COR-L47 (cell line): Measurements from ENCODE around the gene BCCIP.

Source experiments
- DNase-seq: peaks from one replicate; lab custom pipeline; 2025; lab: John Stamatoyannopoulos, UW

The BCCIP gene

DNA sequence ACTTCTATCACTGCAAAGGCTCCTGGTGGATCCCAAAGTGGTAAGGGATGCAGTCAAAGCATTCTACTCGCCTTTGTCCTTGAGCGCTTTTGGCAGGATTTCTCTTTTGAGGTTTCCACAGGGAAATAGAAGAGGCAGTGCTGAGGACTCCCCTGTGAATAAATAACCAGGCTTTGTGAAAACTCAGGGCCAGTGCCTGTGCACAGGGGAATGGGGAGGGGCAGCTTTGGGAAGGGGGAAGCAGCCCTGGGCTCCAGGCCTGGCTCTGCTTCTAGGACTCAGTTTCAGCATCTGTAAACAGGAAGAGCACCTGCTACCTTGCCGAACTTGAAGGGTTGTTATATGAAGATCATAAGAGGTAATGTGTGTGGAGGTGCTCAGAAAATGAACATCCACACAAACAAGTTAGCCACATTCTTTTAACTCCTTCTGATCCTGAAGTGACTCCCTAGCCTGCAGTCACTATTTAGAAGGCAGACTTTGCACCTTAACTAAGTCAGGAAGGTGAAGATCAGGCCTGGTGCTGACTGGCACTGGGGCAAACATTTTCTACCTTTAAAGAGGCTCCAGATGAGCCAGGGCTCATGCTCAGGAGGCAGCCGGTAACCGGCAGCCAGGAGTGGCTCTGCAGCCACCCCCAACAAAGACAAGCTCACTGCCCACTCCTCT is 25.2 kb upstream of the BCCIP start:
- DNase-seq, result no peak

DNA sequence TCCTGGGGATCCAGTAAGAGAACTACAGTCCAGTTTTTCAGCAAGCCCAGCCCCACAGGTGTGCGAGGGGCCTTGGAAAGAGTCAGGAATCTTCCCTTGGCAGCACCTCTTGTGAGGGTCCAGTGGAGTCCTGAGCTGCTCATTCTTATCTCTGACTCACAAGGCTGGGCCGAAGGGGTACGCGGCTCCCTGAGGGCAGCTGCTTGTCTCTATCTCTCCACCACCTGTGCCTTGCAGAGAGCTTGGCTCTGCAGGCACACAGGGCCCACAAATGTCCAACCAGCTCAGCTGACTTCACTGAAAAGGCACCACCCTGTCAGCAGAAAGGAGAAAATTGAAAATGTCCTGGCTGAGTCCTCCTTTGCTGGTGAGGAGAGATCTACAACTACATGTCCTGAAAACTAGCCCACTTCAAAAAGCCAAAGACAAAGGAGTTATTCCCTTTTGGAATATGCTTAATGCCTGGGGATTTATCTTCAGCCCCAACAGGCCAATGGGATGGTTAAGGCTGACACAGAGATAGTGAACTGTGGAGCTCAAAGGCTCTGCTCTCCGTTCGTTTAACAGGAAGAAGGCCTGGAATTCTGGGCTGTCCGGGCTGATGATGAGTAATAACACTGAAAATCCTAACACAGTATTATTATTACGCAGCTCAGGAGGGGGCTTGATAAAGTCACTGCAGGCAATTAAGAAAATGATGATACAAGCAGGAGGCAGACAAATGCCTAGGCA is 23.7 kb upstream of the BCCIP start:
- no peak for DNase-seq

DNA sequence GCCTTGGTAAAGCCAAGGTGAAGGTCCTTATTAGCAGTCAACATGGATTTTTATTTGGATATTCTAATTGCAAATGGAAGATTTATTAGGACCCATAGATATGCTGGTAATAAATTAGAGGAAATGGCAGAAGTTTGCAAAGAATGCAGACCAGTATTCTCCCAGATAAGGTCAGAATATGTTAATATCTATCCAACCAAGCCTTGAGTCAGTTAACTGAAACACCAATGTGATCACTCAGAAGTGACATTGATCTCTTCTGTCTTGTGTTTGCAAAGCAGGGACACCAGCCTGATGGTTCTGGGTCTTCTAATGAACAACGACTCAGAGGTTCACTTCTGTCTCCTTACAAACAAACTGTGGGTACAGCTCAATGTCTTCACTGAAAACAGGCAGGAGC is 21.8 kb upstream of the BCCIP start:
- no peak for DNase-seq

DNA sequence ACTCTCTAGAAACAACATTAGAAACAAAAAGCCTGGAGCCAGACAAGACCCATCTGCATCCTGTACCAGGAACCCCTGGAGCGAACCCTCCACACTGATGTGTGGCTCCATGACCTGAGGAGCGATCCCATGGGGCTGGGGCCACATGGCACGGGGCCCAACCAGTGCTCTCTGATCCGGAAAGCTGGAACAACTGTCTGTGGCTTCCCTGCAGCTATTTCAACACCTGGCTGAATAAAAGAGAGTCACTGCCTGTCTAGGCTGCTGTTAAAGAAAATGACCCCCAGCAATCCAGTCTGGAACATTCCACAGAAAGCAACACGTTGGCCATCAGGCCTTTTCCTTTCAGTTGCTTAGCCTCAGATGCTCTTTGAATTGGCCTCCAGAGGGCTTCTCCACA is 21.2 kb upstream of the BCCIP start:
- no peak for DNase-seq

DNA sequence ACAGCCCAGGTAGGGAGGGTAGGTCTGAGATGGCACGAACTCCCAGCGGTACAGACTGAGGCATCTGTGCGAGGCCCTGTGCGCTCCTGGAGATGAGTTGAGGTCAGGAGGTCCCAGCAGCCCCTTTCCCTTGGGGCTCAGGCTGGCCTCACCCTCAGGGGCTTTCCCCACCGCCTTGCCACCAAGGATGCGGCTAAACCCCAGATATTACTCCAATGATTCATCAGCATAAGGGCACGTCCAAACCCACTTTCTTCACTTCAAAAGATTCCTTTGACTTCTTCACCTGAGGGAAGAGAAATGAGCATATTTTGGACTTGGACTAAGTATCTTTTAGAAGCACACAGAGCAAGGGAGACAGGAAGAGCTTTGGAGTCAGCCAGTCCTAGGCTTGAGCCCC is 20.6 kb upstream of the BCCIP start:
- no peak for DNase-seq

DNA sequence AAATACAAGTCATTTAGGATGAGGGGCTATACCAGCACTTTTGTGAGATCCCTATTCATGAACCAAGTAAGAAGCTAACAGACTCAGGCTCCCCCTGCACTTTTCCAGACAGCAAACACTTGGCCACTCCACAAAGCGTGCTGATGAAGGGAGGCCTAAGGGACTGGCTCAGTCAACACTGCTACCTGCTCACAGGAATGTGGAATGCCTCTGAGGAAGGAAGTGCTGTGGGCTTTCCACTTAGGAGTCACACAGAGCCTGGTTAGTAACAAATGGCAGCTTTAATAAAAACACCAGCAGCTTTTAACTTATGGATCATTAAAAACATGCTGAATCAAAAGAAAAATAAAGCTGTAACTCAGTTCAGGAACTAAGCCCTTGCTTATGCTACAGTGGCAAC is 15.3 kb upstream of the BCCIP start:
- DNase-seq, result no peak

DNA sequence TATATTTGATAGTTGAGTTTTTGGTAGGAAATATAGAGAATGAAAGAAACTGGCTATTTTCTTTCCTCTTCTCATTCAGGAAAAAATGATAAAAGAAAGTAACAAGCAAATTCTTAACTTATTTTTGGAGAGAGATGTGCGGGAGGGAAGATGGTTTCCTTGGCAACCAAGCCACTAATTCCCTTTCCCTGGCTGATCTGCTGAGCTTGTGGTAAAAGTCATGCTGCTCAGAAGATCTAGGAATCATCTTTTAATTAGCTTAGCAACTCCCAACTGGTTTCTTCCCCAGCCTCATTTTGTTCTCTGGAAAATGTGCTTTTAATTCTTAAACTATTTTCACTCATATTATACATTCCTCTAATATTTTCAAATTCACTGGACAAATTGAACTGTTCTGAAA is 12.1 kb upstream of the BCCIP start:
- DNase-seq, result no peak

DNA sequence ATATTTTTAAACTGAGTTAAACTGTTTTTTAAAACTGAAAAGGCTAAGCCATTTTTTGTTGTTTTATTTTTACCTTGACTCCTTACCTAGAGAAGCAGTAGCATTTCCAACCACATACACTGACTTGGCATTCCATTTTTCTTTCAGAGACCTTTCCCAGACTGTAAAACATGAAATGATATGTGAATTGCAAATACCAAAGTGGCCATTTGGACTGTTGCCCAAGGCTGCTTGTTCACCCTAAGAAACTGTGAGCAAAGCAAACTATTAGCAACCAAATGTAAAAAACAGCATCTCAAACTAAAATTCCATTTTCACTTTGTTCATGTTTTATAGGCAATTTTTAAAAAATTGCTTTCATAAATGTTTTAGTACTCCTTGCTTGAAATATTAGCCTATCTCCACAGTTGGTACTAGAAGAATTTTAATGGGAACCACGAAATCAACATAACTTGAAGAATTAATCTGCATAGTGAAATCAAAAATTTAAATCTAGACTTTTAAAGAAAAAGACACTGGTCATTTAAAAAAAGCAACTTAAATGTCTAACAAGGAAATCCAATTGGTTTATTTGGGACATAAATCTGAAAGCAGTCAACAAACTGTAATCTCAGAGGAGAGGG is 11.1 kb upstream of the BCCIP start:
- no peak for DNase-seq

DNA sequence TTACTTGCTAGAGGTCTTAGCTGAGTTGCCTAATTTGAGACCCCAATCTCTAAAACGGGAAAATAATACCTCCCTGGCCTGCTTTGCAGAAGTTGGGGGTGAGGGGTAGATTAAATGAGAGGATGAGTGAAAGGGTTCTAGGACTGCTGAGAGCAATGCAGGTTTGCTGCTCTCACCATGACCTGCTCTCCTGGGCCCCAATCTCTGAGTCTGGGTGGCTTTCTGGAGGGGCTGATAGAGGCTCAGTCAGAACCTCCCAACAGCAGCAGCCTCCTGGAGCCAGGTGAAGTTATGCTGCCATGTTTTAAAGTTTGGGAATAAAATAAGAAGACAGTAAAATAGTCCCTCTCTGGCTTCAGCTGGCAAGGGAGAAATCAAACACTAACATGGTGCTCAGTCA is 7.6 kb upstream of the BCCIP start:
- DNase-seq, result no peak

DNA sequence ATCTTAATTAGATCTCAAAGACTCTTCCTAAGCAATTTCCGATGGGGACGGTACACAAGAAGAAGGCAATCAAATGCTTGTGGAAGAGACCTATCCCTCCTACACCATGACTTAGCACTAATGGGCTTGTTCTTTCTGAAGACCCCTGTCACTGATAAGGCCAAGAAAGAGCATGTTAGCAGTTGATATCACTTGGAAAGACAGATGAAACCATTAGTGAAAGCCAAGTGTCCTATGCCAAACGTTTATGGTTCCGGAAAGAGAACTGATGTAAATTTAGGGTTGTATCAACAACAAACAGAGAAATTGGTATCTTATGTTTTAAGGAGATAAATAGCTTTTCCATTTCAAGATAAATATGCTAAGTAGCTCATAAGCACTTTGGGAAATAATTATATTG is 6.8 kb upstream of the BCCIP start:
- no peak for DNase-seq

DNA sequence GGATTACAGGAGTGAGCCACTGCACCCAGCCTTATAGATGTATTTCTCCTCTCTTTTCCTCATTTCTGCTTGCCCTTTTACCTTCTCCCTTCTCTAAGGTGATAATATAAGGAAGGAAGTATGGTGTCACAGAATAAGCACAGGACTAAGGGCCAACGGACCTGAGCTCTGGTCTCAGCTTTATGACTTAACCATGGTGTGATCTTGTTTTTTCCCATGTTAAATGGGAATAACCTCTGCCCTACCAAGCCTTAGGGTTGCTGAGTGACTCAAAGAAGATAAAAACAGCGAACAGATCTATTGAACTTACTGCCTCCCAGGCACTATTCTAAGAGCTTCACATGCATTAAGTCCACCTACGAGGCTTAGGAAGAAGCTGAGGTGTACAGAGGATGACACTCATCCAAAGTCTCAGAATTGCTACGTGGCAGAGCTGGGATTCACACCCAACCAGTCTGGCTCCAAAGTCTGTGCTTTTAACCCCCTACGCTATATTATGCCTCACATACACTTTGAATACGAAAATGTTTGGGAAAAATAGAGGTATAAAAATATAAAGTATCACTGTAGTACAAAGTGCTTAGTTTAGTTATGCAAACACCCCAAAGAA is 5.9 kb upstream of the BCCIP start:
- no peak for DNase-seq

DNA sequence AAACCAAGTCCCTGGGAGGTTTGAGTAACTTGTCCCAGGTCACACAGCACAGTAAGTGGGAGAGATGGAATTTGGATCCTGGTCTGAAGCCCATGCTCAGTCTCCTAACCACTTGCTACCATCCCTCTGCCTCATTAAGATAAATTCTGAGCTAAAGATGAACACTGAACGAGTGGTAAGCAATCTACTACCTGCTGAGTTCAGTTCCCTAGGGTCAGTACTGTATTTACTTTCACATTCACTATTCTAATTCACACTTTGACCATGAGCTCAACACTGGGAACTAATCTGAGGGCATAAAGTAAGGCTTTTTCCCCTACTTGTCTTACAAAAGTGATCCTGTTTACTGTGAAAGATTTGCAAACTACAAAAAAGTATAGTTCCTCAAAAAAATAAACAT is 2.6 kb upstream of the BCCIP start:
- no peak for DNase-seq

DNA sequence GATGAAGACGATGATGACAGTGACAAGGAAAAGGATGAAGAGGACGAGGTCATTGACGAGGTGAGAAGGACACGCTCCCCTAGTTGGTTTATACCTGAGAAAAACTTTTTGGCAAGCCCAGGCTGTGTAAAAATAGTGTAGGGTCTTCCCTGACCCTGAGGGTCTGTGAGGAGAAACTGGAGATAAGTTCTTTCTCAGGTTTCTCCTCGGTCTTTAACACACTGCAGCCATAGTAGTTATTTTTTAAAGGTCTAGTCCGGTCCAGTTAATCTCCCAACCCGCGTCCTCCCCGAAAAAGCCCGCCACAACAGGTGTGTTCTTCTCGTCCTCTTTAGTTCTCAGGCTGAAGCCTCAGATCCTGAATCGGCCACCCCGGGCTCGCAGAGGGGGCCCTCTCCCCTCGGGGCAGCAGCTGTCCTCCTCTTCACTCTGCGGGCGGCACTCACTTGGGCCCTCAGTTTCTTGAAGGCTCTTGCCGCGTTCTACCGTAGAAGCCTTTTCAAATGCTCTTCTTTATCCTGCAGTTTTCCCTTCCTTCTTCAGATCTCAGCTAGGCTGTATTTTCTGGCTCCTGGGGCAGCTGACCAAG is 411 bp downstream of the BCCIP start:
- no peak for DNase-seq

DNA sequence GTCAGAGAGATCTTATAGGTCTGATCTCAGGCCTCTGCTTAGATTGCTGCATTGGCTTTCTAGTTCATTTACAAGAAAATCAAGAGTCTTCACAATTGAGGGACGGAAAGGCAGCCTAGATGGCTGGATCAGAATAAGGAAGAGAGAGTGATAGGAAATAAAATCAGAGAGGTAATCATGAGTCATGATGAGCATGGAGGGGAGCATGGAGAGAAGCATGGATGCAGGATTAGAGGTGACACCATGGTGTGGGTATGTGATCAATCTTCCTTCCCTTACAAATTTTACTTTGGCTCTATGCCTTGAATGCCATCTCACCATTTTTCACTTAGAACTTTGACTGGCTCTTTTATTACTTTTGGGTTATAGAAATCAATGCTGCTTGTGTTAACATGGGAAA is 1.4 kb downstream of the BCCIP start:
- DNase-seq, result no peak

DNA sequence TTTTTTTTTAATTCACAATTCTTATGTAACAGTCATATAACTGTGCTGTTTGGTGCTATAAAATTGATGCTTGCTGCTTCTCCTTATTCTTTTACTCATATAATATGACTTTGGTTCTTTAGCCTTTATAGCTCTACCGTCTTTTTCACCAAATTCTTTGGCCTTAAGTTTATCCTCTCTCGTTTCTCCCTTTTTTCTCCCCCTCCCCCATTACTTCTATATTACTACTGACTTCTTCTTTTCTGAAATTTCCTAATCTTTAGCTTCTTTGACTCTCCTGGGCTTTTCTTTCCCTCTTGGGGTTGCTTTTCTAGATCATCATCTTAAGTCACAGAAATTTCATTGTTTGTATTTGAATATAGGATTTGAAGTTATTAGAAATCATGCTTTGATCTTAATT is 3.8 kb downstream of the BCCIP start:
- no peak for DNase-seq

DNA sequence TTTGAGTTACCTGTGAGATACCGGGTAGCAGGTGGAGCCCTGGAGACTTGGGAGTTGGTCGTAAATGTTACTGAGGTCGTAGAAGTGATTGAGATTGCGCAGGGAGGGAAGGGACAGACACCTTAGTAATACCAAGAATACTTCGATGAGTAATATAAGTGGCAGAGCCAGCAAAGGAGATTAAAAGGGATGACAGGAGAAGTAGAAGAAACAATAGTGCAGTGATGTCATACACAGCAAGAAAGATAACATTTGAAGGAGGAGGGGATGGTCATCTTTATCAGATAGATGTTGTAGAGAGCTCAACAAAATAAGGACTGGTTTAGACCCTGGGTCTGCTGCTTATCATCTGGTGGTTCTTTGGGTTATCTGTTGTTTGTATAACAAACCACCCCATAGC is 5.0 kb downstream of the BCCIP start:
- DNase-seq, result no peak

DNA sequence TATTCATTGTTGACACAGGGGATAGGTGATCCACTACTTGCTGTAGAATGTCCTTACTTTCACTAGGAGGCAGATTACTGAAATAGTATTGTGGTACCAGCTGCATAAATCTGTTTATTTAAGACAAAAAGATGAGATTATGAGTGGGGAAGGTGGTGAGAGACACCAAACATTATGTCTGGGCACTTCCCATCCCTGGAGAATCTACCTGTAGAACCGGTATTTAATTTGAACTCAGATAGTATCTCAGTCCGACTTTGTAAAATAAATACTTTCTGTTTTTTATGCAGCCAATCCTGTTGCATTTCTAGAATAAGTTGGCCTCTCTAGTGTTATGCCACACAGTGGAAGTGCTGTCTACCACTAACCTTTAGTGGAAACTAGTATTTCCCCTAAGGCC is 13.4 kb downstream of the BCCIP start:
- no peak for DNase-seq

DNA sequence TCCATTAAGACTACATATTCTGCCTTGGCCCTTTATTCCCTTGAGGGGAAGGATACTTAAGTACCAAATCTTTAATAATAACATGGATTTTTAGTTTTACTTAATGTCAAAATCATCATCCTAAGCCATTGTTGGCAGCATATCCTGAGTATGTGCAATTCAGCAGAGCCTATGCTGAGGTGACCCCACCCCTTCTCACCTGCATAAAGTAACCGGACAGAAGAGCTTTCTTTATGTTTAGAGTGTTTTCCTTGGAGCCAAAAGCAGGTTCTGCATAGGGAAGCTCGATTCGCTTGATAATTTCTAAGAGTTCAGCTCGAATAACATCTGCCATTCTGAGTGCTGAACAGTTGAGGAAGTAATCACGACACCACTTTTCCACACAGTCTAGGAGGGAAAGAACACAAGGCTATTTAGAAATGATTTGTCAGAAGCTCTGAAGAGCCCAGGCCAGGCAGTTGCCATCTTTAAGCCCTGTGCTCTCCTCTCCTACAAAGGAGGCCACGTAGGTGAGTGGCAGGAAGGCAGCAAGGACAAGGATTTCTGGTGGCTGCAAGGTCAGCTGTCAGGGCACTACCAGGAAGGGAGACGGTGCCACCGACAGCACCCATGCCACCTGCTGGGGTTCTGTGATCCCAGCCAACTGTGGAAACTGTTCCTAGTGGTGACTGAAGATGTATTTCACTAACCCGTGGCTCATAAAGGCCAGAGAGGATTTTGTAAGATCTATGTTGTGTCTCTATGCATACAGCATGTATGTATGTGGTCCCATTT is 15.6 kb downstream of the BCCIP start:
- no peak for DNase-seq

DNA sequence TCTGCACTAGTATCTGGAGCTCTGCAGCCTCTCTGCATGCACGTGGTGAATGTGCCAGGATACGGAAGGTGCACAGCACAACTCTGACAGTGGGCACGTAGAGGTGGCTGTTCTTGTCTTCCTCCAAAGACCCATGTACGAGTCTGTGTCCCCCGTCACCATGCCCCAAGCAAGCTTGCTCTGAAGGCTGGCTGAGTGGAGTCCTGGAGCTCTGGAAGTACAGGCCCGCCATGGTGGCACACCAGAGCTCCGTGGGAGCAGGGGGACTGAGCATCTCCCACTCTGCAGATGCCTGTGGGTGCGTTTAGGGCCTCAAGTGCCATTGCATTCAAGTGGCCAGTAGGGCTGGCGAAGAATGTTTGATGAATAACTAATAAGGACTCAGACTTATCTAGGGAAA is 17.1 kb downstream of the BCCIP start:
- no peak for DNase-seq

DNA sequence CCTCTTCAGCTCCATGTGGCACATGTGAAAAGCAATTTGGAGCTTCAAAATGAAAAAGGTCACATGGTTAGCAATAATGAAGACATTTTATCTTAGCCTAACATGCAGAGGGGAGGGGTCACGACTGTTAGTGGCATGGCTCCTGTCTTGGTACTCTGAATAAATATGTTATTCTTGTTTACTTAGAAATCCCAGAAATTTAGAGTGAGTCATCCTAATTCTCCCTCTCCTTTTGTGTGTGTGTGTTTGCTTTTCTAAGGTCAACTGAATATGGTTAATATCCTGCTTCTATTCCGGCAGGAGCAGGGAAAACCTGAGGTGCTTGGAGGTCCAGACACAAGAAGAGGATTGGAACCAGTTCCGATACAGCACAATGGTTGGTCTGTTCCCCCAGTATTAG is 17.6 kb downstream of the BCCIP start:
- no peak for DNase-seq

DNA sequence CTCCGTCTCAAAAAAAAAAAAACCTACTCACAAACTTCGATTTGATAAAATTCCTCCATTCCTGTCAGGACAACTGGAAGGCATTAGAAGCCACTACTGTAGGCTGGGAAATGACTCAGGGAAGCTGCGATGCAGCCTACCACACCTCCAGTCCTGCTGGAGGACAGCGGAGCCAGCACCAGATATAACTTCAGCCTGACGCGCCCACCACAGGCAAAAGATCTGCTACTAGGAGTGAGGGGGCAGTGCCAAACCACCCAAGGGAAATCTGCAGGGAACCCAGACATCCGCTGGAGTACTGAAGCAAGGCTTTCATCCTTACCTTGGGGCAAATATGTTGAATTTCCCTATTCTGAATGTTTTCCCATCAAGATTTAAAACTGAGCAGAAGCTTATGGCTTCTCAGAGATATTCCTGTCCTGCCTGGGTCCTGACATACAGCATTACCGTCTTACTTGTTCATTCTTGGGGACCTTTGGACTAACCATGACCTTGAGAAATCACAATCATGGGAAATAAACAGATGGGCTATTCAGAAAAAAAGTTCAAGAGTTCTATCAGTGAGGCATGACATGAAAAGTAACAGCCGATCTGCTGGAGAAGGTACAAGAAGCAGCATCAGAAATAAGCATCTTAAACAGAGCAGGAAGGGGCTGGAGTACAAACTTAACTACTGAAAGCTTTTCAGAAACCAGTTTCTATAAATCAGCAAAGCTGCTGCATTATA is 20.4 kb downstream of the BCCIP start:
- DNase-seq, result no peak
